ENCODE results near the gene RRN3.
"Not testable (repeated sequence)": the region's sequence is repeated elsewhere in the genome, so short reads cannot be mapped to it uniquely, and the experiment has no call there.

The RRN3 gene

GRCh38 chr16:15032547-15033308 lies 61.3 kb downstream of the RRN3 start:
- H3K4me3 ChIP-seq (ENCODE audit: low read depth, low read length), result no peak overlapping the region

GRCh38 chr16:15031586-15031985 lies 62.5 kb downstream of the RRN3 start:
- no peak for TF ChIP-seq CTCF (IDR thresholded peaks at IDR 0.05; ENCODE audit: low read depth, low read length)

More at GRCh38 chr16:15032547-15033308, 61.3 kb downstream of the RRN3 start:
- no peak for TF ChIP-seq CTCF (IDR thresholded peaks at IDR 0.05; ENCODE audit: low read depth, low read length)

GRCh38 chr16:15031179-15031578 lies 62.9 kb downstream of the RRN3 start:
- no peak for TF ChIP-seq CTCF (IDR thresholded peaks at IDR 0.05; ENCODE audit: low read depth, low read length)
- no peak overlapping the region for H3K4me3 ChIP-seq (ENCODE audit: low read depth, low read length)

More at GRCh38 chr16:15031586-15031985, 62.5 kb downstream of the RRN3 start:
- no peak overlapping the region for H3K4me3 ChIP-seq (ENCODE audit: low read depth, low read length)

- not testable (repeated sequence) for H3K4me3 ChIP-seq (ENCODE audit: low read depth, low read length)
Observed at GRCh38 chr16:15029749-15030148, 64.3 kb downstream of the RRN3 start.

- not testable (repeated sequence) for H3K4me3 ChIP-seq (ENCODE audit: low read depth, low read length)
Observed at GRCh38 chr16:15028801-15029698, 65.0 kb downstream of the RRN3 start.

GRCh38 chr16:15028345-15028715 lies 65.7 kb downstream of the RRN3 start:
- not testable (repeated sequence) for H3K4me3 ChIP-seq (ENCODE audit: low read depth, low read length)

- not testable (repeated sequence) for H3K4me3 ChIP-seq (ENCODE audit: low read depth, low read length)
Observed at GRCh38 chr16:15027503-15028344, 66.3 kb downstream of the RRN3 start.

GRCh38 chr16:15027051-15027450 lies 67.0 kb downstream of the RRN3 start:
- H3K4me3 ChIP-seq (ENCODE audit: low read depth, low read length), result not testable (repeated sequence)

GRCh38 chr16:15025234-15025951 lies 68.7 kb downstream of the RRN3 start:
- not testable (repeated sequence) for H3K4me3 ChIP-seq (ENCODE audit: low read depth, low read length)

- H3K4me3 ChIP-seq (ENCODE audit: low read depth, low read length), result not testable (repeated sequence)
Observed at GRCh38 chr16:15024858-15025199, 69.2 kb downstream of the RRN3 start.

- H3K4me3 ChIP-seq (ENCODE audit: low read depth, low read length), result not testable (repeated sequence)
Observed at GRCh38 chr16:15023381-15024077, 70.5 kb downstream of the RRN3 start.
